Stomach (tissue), 4 donors: ENCODE data around the gene MYO18B.

ENCODE experiments used
- CTCF ChIP-seq, 7 experiments: fragments of 450-650 bp in 4 of 7; fragments of 200-600 bp in 3 of 7; sonication (generic) in 3 of 7; IDR thresholded peaks; one replicate each; pipeline ENCODE4 v1.5.1; 2016 to 2019; ENCODE audit warnings: antibody characterized with exemption in 7 of 7, control low read depth in 2 of 7, mild to moderate bottlenecking in 1 of 7
- EP300 ChIP-seq: sonication (generic); formaldehyde crosslinking; IDR thresholded peaks from one replicate; pipeline ENCODE4 v1.6.1; 2017; ENCODE audit warnings: antibody characterized with exemption
- POLR2A ChIP-seq, 4 donors: fragments of 450-650 bp; IDR thresholded peaks; one replicate each; pipeline ENCODE4 v1.6.1; 2016; ENCODE audit warnings: antibody characterized with exemption in 4 of 4, control low read depth in 2 of 4, mild to moderate bottlenecking in 1 of 4, moderate library complexity in 1 of 4
- POLR2AphosphoS5 ChIP-seq, 3 donors: sonication (generic); formaldehyde crosslinking; IDR thresholded peaks; one replicate each; pipeline ENCODE4 v1.6.1; 2016; ENCODE audit warnings: antibody characterized with exemption in 3 of 3

- no peak for TF ChIP-seq CTCF (IDR thresholded peaks at IDR 0.05)
- TF ChIP-seq POLR2A (IDR thresholded peaks at IDR 0.05), result no peak
- TF ChIP-seq POLR2AphosphoS5 (IDR thresholded peaks at IDR 0.05), result no peak
- no peak for TF ChIP-seq EP300
Observed at GRCh38 chr22:25753252-25753651, 11.3 kb downstream of the MYO18B start.
